ENCODE measurements around the gene INPP5D. TPM values are rescaled to one million over a fixed set of nuclear protein-coding genes. Genes with fewer than 3 reads are reported as not detected.

INPP5D gene
- total and polyA plus RNA-seq, 5 donors from 2014 or later = 56.9 to 278 (median 69.9) TPM

DNA sequence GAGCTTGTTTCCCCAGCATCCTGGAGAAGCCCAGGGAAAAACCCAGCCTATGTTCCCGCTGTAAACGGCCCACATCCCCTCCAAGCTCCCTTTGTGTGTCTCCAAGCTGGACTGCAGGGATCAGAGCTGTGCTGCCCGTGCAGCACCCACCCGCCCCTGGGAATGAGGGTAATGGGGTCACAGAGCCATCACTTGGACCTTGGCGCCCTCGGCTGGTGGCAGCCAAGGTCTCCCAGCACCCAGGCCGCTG is 670 bp upstream of the INPP5D start:
- no peak overlapping the region for H3K4me3 ChIP-seq (ENCODE audit: low read depth, low read length)
- peaks cover 1% of the 10 kb centered on the region for H3K36me3 Mint-ChIP-seq

DNA sequence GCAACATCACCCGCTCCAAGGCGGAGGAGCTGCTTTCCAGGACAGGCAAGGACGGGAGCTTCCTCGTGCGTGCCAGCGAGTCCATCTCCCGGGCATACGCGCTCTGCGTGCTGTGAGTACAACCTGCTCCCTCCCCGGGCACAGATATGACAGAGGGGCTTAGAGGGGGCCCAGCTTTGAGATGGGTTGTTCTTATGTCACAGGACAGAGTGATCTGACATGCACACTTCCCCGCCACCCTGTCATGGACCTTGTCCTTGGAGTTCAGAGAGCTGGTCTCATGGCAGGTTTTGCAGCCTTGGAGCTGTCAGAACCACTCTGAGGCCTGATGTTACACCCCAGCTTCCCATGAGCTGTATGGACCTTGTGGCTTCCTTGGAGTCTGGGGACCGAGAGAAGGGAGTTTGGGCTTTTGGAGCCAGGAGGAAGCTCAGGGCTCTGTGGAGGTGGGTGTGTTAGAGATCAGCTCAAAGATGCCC is 398 bp downstream of the INPP5D start:
- peaks cover 5 to 50% (median 32%) of the 10 kb centered on the region in 4 donors for H3K4me1 Mint-ChIP-seq
- H3K27ac ChIP-seq (ENCODE audit: insufficient read depth, low read length, poor library complexity, severe bottlenecking) = peak overlapping the region; percentile 85
- H3K4me3 Mint-ChIP-seq = peak overlapping the region; percentile 87 to 97 (median 96)
- DNase-seq (no peak), ATAC-seq (ENCODE audit: low read depth in 2 of 2) (peak; percentile 11)
- peaks cover 5% of the 10 kb centered on the region for H3K36me3 Mint-ChIP-seq
- peak overlapping the region; percentile 98 for H3K4me3 ChIP-seq (ENCODE audit: low read depth, low read length)
- peak overlapping the region; percentile 94 to 97 (median 96) for H3K27ac Mint-ChIP-seq
- peaks cover 13% of the 10 kb centered on the region for H3K36me3 ChIP-seq (ENCODE audit: control insufficient read depth, insufficient read depth, low read length)
- no peaks in the 10 kb centered on the region for H3K27me3 Mint-ChIP-seq
- no peaks in the 10 kb centered on the region for H3K27me3 ChIP-seq (ENCODE audit: control insufficient read depth, insufficient read depth, low read length)
- H3K9me3 ChIP-seq (ENCODE audit: control insufficient read depth in 2 of 2, low read length in 2 of 2) = no peaks in the 10 kb centered on the region
- peaks cover 50% of the 10 kb centered on the region for H3K4me1 ChIP-seq (ENCODE audit: control insufficient read depth, insufficient read depth, low read length, poor library complexity, severe bottlenecking)
- peaks cover 0 to 2% (median 0%) of the 10 kb centered on the region in 7 donors for H3K9me3 Mint-ChIP-seq

More for the DNA sequence above, 670 bp upstream of the INPP5D start:
- Mint-ChIP-seq H3K4me1 (peaks cover 6 to 44% (median 25%) of the 10 kb centered on the region in 4 donors), H3K27me3 (no peaks in the 10 kb centered on the region), H3K9me3 (peaks cover 0 to 2% (median 0%) of the 10 kb centered on the region in 7 donors), H3K4me3 (peak overlapping the region; percentile 51 to 97 (median 87)), H3K27ac (peak overlapping the region; percentile 94 to 97 (median 96))
- Histone ChIP-seq H3K27ac (ENCODE audit: insufficient read depth, low read length, poor library complexity, severe bottlenecking) (peak overlapping the region; percentile 85), H3K4me1 (ENCODE audit: control insufficient read depth, insufficient read depth, low read length, poor library complexity, severe bottlenecking) (peaks cover 41% of the 10 kb centered on the region), H3K27me3 (ENCODE audit: control insufficient read depth, insufficient read depth, low read length) (no peaks in the 10 kb centered on the region), H3K36me3 (ENCODE audit: control insufficient read depth, insufficient read depth, low read length) (peaks cover 6% of the 10 kb centered on the region), H3K9me3 (ENCODE audit: control insufficient read depth in 2 of 2, low read length in 2 of 2) (no peaks in the 10 kb centered on the region)
- no peak for DNase-seq
- no peak for ATAC-seq (ENCODE audit: low read depth in 2 of 2)

DNA sequence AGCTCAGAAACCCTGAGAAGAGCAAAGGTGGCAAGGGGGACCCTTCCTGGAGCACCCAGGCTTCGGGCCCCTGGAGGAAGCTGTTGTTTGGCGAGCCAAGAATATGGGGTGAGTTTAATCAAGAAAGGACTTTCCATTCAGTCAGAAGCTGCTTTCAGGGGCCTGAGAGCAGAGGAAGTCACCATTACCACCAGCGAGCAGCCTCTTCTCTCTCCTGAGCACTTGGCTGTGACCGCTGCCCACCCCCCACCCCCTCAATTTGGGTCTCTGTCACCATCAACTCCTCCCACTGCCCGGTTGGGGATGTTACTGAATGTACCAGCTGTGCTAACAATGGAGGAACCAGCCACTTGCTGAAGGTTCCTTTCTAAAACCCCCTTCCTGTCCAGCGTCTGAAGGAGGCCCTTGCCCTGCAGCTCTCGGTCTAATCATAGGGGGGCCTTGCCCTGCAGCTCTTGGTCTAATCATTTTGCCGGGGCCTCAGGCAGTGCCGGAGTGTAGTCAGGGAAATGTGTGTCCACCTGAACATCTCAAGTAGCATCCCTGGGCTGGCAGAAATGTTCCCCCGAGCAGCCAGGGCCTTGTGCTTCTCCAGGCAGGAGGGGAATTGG is 943 bp downstream of the INPP5D start:
- Histone ChIP-seq H3K4me3 (ENCODE audit: low read depth, low read length) (peak overlapping the region; percentile 98), H3K9me3 (ENCODE audit: control insufficient read depth in 2 of 2, low read length in 2 of 2) (no peaks in the 10 kb centered on the region), H3K27me3 (ENCODE audit: control insufficient read depth, insufficient read depth, low read length) (no peaks in the 10 kb centered on the region), H3K36me3 (ENCODE audit: control insufficient read depth, insufficient read depth, low read length) (peaks cover 15% of the 10 kb centered on the region), H3K4me1 (ENCODE audit: control insufficient read depth, insufficient read depth, low read length, poor library complexity, severe bottlenecking) (peaks cover 54% of the 10 kb centered on the region), H3K27ac (ENCODE audit: insufficient read depth, low read length, poor library complexity, severe bottlenecking) (peak overlapping the region; percentile 85)
- peak in 1 of 3 donors; percentile 44 for DNase-seq
- Mint-ChIP-seq H3K4me3 (peak overlapping the region; percentile 87 to 97 (median 96)), H3K9me3 (peaks cover 0 to 2% (median 0%) of the 10 kb centered on the region in 7 donors), H3K36me3 (peaks cover 5% of the 10 kb centered on the region), H3K27me3 (no peaks in the 10 kb centered on the region), H3K4me1 (peaks cover 0 to 53% (median 31%) of the 10 kb centered on the region in 4 donors), H3K27ac (peak overlapping the region; percentile 94 to 97 (median 96))
- ATAC-seq (ENCODE audit: low read depth in 2 of 2) = no peak

DNA sequence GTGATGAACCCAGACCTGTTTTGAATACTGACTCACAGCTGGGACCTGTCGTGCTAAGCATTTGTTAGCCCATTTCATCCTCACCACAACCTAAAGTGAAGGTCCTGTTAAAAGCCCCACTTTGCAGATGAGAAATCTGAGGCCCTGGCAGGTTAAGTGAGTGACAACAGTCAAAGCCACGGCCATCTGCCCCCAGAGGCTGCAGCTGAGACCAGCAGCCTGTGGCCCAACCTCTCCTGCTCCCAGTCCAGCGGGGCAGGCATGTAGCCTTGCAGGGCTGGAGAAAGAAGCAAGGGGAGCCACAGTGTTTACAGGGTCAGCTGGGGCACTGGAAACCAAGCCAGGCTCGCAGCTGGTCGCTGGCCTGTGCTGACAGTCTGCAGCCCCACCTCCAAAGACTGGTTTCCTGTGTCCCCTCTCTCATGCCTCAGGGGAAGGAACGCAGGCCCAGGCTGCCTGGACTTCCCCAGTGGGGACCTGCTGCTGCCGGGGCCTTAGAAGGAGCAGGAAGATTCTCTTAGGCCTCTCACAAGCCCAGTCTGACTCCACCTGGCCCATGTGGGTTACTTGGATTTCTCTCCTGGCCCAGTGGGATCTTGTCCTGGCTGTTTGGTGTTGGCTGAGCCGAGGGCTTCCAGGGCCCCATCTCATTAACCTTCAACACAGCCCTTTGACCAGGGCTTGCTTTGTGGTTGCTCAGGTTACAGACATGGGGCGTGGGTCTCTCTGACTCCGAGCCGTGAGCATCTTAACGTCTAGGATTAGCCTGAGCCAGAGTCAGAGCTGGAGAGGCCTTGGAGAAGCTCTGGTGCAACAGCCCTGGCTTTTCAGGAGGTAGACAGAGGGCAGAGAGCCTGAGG is 1.7 kb downstream of the INPP5D start:
- peak overlapping the region; percentile 96 to 97 (median 97) for H3K27ac Mint-ChIP-seq
- H3K27me3 Mint-ChIP-seq = no peaks in the 10 kb centered on the region
- Histone ChIP-seq H3K9me3 (ENCODE audit: control insufficient read depth in 2 of 2, low read length in 2 of 2) (no peaks in the 10 kb centered on the region), H3K27me3 (ENCODE audit: control insufficient read depth, insufficient read depth, low read length) (no peaks in the 10 kb centered on the region), H3K36me3 (ENCODE audit: control insufficient read depth, insufficient read depth, low read length) (peaks cover 22% of the 10 kb centered on the region), H3K27ac (ENCODE audit: insufficient read depth, low read length, poor library complexity, severe bottlenecking) (peak overlapping the region; percentile 85), H3K4me3 (ENCODE audit: low read depth, low read length) (peak overlapping the region; percentile 98), H3K4me1 (ENCODE audit: control insufficient read depth, insufficient read depth, low read length, poor library complexity, severe bottlenecking) (peaks cover 60% of the 10 kb centered on the region)
- peak overlapping the region; percentile 87 to 97 (median 96) for H3K4me3 Mint-ChIP-seq
- peaks cover 6% of the 10 kb centered on the region for H3K36me3 Mint-ChIP-seq
- peaks cover 0 to under 1% (median 0%) of the 10 kb centered on the region in 7 donors for H3K9me3 Mint-ChIP-seq
- ATAC-seq (ENCODE audit: low read depth in 2 of 2) (peak; percentile 12), DNase-seq (peak in 1 of 3 donors; percentile 55)
- H3K4me1 Mint-ChIP-seq = peaks cover 0 to 61% (median 31%) of the 10 kb centered on the region in 4 donors

DNA sequence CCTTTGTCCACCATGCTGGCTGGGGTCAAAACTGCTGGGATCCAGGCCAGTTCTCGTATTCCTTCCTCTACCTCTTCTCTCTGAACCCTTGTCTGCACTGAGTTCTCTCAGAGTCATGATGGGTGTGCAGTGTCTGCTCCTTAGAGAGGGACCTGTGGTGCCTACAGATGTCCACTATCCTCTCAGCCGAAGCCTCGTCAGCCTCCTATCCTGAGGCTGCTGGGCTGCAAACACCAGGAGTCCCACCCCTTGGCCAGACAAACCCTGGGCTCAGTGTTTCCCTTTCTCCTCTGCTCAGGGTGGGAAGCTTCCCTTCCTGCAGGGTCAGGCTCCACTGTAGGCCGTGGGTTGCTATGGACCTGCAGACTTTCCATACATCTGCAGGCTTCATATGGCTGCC is 2.3 kb downstream of the INPP5D start:
- peak overlapping the region; percentile 87 to 97 (median 96) for H3K4me3 Mint-ChIP-seq
- Histone ChIP-seq H3K4me3 (ENCODE audit: low read depth, low read length) (peak overlapping the region; percentile 98), H3K27ac (ENCODE audit: insufficient read depth, low read length, poor library complexity, severe bottlenecking) (peak overlapping the region; percentile 85), H3K9me3 (ENCODE audit: control insufficient read depth in 2 of 2, low read length in 2 of 2) (no peaks in the 10 kb centered on the region), H3K36me3 (ENCODE audit: control insufficient read depth, insufficient read depth, low read length) (peaks cover 28% of the 10 kb centered on the region), H3K4me1 (ENCODE audit: control insufficient read depth, insufficient read depth, low read length, poor library complexity, severe bottlenecking) (peaks cover 67% of the 10 kb centered on the region), H3K27me3 (ENCODE audit: control insufficient read depth, insufficient read depth, low read length) (no peaks in the 10 kb centered on the region)
- peaks cover 0 to 67% (median 37%) of the 10 kb centered on the region in 4 donors for H3K4me1 Mint-ChIP-seq
- H3K27ac Mint-ChIP-seq = peak overlapping the region; percentile 95 to 97 (median 96)
- ATAC-seq (ENCODE audit: low read depth in 2 of 2) (no peak), DNase-seq (no peak)
- no peaks in the 10 kb centered on the region for H3K9me3 Mint-ChIP-seq
- peaks cover 12% of the 10 kb centered on the region for H3K36me3 Mint-ChIP-seq
- H3K27me3 Mint-ChIP-seq = no peaks in the 10 kb centered on the region

DNA sequence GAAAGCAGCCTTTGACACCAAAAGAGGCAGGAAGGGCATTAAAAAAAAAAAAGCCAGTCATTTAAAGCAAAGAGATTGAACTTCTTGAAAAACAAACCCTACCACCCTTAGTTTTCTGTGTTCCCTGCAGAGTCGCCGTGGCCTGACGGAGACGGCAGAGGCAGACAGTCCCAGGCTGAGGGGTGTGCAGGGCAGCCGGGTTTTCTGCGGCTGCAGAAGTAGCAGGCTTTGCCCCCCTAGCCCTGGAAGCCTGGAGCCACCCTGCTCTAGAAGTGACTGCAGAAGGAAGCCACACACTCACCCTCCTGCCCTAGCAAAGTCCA is 2.8 kb downstream of the INPP5D start:
- H3K4me1 ChIP-seq (ENCODE audit: control insufficient read depth, insufficient read depth, low read length, poor library complexity, severe bottlenecking) = peaks cover 71% of the 10 kb centered on the region
- Mint-ChIP-seq H3K27me3 (no peaks in the 10 kb centered on the region), H3K27ac (peak overlapping the region; percentile 95 to 97 (median 96)), H3K4me1 (peaks cover 0 to 72% (median 39%) of the 10 kb centered on the region in 4 donors), H3K9me3 (no peaks in the 10 kb centered on the region), H3K36me3 (peaks cover 15% of the 10 kb centered on the region), H3K4me3 (peak overlapping the region; percentile 87 to 97 (median 96))
- peak overlapping the region; percentile 85 for H3K27ac ChIP-seq (ENCODE audit: insufficient read depth, low read length, poor library complexity, severe bottlenecking)
- H3K9me3 ChIP-seq (ENCODE audit: control insufficient read depth in 2 of 2, low read length in 2 of 2) = no peaks in the 10 kb centered on the region
- ATAC-seq (ENCODE audit: low read depth in 2 of 2) = no peak
- peaks cover 31% of the 10 kb centered on the region for H3K36me3 ChIP-seq (ENCODE audit: control insufficient read depth, insufficient read depth, low read length)
- DNase-seq = peak in 1 of 3 donors; percentile 43
- no peaks in the 10 kb centered on the region for H3K27me3 ChIP-seq (ENCODE audit: control insufficient read depth, insufficient read depth, low read length)
- H3K4me3 ChIP-seq (ENCODE audit: low read depth, low read length) = peak overlapping the region; percentile 98

DNA sequence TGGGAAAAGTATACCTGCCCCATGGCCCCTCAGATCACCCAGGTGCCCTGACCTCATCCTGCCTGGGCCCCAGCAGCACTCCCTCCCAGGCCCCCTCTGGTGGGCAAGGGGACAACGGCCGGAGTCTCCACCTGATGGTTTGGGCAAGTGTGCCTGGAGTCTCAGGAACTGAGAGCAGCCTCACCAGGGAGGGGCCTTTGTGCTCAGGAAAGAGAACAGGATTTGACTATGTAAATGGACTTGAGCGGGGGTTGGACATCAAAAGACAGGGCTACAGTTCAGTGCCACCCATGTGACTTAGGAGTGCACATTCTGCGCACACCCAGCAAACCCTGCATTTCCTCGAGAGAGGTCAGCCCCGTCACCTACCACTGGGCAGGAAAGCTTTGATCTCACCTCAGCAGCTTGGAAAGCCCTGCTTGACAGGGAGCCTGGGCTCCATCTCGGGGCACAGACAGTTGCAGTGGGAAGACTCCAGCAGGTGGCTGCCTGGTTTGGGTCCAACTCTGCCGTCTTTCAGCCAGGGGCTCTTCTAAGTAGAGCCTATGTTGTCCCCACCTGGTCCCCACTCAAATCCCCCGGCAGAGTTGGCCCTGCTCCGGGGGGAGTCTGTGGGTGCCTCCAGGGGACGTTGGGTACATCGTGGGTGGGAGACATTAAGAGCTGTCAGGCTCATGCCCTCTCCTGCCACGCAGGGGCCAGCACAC is 3.3 kb downstream of the INPP5D start:
- Mint-ChIP-seq H3K27ac (peak overlapping the region; percentile 95 to 97 (median 96)), H3K9me3 (no peaks in the 10 kb centered on the region), H3K27me3 (no peaks in the 10 kb centered on the region), H3K4me1 (peaks cover under 1 to 75% (median 42%) of the 10 kb centered on the region in 4 donors), H3K4me3 (peak overlapping the region; percentile 87 to 97 (median 96)), H3K36me3 (peaks cover 16% of the 10 kb centered on the region)
- peaks cover 75% of the 10 kb centered on the region for H3K4me1 ChIP-seq (ENCODE audit: control insufficient read depth, insufficient read depth, low read length, poor library complexity, severe bottlenecking)
- peaks cover 32% of the 10 kb centered on the region for H3K36me3 ChIP-seq (ENCODE audit: control insufficient read depth, insufficient read depth, low read length)
- no peaks in the 10 kb centered on the region for H3K9me3 ChIP-seq (ENCODE audit: control insufficient read depth in 2 of 2, low read length in 2 of 2)
- H3K4me3 ChIP-seq (ENCODE audit: low read depth, low read length) = peak overlapping the region; percentile 98
- ATAC-seq (ENCODE audit: low read depth in 2 of 2) (peak in 1 of 2 donors; percentile 5), DNase-seq (peak in 1 of 3 donors; percentile 65)
- H3K27me3 ChIP-seq (ENCODE audit: control insufficient read depth, insufficient read depth, low read length) = no peaks in the 10 kb centered on the region
- peak overlapping the region; percentile 85 for H3K27ac ChIP-seq (ENCODE audit: insufficient read depth, low read length, poor library complexity, severe bottlenecking)
